GM19438 (cell line): Measurements from ENCODE around the gene LMNTD1.

Experiments
- ATAC-seq: cut with Tn5 transposase; IDR thresholded peaks from one replicate; pipeline ENCODE4 v1.9.1; 2021; ENCODE audit warnings: low read depth; ENCODE audit not compliant: unreplicated experiment

The LMNTD1 gene

GRCh38 chr12:25557830-25558436, 4.8 kb upstream of the LMNTD1 start:
- ATAC-seq, result no peak

- no peak for ATAC-seq
Measured at GRCh38 chr12:25556153-25556552, 3.1 kb upstream of the LMNTD1 start.

DNA sequence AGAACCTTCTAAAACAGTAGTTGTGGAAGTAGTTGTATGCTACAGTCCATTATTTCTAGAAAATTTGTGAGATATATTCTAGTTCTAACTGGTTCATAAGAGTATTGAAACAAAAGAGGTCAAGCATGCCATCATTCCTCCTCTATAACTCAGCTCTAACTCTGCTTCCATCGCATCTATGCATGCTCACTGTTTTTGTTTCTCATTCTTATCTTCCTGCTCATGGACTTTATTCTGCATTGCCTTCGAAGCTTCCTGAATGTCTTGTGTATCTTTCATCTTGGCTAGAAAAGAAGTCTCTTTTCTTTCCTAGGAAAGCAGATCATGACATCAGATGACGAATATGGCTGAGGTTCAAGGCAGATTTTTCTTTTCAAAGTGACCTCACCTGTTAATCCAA, 402 bp downstream of the LMNTD1 start:
- no peak for ATAC-seq

GRCh38 chr12:25550186-25550585, 2.9 kb downstream of the LMNTD1 start:
- no peak for ATAC-seq

DNA sequence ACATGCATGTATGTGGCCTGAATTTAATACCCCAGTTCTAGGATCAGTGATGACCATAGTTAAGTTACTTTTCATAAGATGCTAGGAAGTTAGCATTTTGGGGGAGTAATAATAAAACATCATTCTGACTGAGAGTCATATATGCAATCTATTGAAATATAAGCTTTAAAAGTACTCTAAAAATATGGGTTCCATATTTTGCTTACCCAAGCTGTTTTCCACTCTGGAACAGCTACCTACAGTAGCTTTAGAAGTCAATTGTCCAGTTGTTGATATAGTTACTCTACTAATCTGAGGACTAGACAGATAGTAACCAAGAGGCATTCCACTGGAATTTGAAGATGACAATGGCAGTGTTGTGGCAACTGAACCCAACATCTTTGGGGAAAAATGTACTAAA, 4.0 kb downstream of the LMNTD1 start:
- ATAC-seq, result no peak

DNA sequence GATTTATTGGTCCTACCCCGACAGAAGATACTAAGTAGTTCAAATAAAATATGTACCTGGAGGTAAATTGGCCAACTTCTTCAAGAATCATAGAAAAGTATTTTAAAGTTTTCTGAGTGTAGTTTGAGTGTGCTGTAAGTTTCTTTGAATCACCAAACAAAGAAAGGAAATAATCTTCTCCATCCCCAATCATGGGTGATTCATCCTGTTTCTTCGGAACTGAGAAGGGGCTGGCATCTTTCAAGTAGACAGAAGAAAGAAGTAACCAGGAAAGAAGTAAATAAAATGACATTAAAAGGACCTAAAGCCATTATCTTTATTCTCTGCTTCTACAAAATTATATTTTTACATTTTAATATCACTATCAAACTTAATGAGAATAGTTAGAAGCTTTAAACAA, 6.8 kb downstream of the LMNTD1 start:
- ATAC-seq, result no peak

GRCh38 chr12:25533150-25533549, 19.9 kb downstream of the LMNTD1 start:
- ATAC-seq, result no peak

DNA sequence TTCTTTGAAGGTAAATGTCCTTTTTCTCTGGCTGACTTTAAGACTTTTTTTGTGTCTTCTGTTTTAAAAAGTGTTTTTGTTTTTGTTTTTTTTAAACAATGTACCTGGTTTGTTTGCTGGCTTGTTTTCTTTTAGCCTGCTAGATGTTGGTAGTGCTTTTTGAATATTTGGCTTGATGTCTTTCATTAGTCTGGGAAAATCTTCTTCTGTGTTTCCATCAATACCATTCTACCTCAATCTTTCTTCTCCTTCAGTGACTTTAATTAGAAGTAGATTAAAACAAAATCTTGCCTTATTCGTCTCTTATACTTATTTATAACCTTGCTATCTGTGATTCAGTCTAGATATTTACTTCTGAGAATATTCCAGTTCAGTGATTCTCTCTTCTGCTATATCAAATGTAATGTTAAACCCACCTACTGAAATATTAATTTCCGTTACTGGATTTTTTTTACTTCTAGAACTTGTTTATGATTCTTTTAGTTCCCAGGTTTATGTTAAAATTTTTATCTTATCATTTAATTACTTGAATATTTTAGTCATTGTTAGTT, 21.5 kb downstream of the LMNTD1 start:
- no peak for ATAC-seq

GRCh38 chr12:25529738-25530137, 23.3 kb downstream of the LMNTD1 start:
- ATAC-seq, result no peak

GRCh38 chr12:25526778-25527177, 26.3 kb downstream of the LMNTD1 start:
- no peak for ATAC-seq

- ATAC-seq, result no peak
Measured at GRCh38 chr12:25524366-25524765, 28.7 kb downstream of the LMNTD1 start.

DNA sequence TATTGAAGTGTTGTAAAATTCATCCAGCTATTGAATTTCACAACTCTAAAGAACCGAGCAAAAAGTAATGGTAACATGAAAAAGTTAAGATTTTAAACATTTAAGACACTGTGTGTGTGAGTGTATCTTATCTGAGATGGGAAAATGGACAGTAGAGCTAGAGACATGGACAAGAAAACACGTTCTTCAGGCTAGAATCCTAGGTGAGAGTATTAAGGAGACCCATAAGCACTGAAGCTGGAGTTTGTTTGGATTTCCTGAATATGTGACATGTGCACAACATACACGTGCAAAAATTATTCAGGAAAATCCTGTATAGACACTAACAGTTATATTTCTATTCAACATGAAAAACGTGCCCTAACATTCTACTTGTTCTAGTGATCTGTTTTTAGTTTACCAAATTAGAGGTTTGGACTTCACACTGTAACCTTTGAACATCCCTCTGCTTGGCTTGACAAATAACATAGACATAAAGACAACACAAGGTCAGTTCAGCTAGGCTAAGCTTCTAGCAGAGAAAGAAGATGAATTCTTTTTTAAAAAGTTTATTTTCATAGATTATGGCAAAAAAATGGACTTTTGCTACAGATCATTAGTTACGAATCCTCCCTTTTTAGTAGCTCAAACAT, 31.3 kb downstream of the LMNTD1 start:
- ATAC-seq, result no peak

GRCh38 chr12:25518512-25518911, 34.6 kb downstream of the LMNTD1 start:
- peak; percentile 89 for ATAC-seq

DNA sequence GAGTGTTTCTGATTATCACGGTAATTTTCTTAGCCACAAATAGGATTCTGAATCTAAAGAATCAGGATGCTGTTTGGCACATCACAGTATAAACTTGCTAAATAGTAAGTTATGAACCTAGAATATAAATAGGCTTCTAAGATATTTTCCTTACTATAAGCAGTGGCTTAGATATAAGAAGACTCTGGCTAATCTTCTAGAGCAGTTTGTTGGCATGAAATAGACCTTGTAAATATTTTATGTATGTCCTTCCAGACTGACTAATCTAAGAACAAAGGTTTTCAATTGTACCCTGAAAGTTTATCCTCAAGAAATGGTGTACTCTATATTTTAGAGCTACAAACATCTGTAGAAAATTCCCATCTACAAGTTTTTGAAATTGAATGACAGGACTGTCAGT, 48.3 kb downstream of the LMNTD1 start:
- no peak for ATAC-seq

GRCh38 chr12:25503666-25504065, 49.4 kb downstream of the LMNTD1 start:
- no peak for ATAC-seq

DNA sequence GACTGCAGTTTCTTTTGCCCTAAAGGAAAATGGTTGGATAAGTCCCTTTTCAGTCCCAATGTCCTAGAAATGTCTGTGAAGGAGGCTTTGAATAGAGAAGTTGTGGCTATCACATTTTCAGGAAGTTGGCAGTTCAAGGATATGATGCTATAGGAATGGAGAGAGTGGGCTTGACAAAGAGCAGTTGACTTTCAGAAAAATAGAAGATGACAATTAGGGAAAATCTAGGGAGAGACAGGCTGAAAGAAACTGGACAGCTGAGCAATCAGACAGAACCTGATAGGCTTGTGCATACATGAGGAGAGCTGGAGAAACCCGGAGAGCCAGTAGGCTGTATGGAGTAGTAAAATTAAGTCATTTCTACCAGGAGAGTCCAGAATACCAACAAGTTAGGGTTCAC, 50.5 kb downstream of the LMNTD1 start:
- ATAC-seq, result no peak

- no peak for ATAC-seq
Measured at GRCh38 chr12:25502118-25502517, 51.0 kb downstream of the LMNTD1 start.

DNA sequence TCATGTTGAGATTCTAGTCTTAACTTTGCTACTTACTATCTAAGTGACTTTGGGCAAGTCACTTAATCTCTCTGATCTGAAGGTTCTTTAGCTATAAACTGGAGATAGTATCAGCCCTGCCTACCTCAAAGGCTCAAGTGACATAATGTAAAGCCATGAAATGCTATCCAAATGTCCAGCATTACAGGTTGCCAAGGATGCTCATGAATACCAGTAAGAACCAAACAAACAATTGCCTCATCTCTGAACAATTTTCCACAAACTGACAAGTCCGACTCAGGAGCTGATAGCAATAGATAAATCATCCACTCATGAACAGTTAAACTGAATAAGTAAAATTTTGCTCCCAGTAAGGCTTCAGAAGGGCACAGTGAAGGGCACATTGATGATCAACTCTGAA, 51.5 kb downstream of the LMNTD1 start:
- no peak for ATAC-seq

DNA sequence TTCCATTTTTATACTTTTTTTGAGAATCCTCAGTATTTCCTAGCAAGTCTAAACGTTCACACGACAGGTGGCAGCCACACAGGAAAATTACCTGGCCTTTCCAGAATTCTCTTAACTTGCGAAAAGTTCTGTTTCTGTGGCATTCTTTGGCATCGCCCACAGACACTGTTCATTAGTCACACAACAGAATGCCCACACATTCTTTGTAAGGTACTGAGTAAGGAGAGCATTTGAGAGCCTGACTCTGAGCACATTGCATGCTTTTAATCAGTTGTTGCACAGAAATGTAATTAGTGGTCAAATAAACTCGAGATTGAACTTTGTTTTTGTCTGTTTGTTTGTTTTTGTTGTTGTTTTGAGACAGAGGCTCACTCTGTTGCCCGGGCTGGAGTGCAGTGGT, 52.4 kb downstream of the LMNTD1 start:
- ATAC-seq, result no peak

DNA sequence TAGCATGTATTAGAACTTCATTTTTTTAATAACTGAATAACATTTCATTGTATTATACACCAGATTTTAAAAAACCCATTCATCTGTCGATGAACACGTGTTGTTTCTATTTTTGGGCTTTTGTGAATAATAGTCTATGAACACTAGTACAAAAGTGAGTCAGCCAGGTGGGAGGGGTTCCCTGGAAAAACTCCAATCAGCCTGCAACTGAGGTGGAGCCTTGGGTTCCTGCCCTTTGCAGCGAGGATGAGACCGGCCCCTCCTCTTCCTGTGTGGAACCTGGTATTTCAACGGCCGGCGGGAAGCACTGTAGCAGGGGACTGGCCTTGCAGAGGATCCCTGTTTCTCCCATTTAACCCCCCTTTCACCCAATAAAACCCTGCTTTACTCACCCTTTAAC, 56.1 kb downstream of the LMNTD1 start:
- no peak for ATAC-seq

- no peak for ATAC-seq
Measured at GRCh38 chr12:25496098-25496587, 56.9 kb downstream of the LMNTD1 start.
